IPS-15b (cell line): ENCODE measurements around the gene FAM50A.

ENCODE experiments used
- H3K27me3 ChIP-seq: one replicate; pipeline ENCODE4 v1.6.1; 2013; ENCODE audit warnings: low read length; ENCODE audit not compliant: control insufficient read depth, insufficient read depth
- H3K36me3 ChIP-seq: one replicate; pipeline ENCODE4 v1.6.1; 2013; ENCODE audit warnings: low read length; ENCODE audit not compliant: control insufficient read depth, insufficient read depth
- H3K4me1 ChIP-seq: one replicate; pipeline ENCODE4 v1.6.1; 2013; ENCODE audit warnings: mild to moderate bottlenecking, low read length; ENCODE audit not compliant: control insufficient read depth, insufficient read depth
- H3K4me3 ChIP-seq: one replicate; pipeline ENCODE4 v1.5.1; 2013; ENCODE audit warnings: low read depth, low read length
- H3K9ac ChIP-seq: one replicate; pipeline ENCODE4 v1.6.1; 2013; ENCODE audit warnings: low read depth, mild to moderate bottlenecking, low read length
- H3K9me3 ChIP-seq: one replicate; pipeline ENCODE4 v1.6.1; 2013; ENCODE audit warnings: mild to moderate bottlenecking, low read length; ENCODE audit not compliant: control insufficient read depth, insufficient read depth

FAM50A gene

GRCh38 chrX:154402622-154403127, 41.3 kb upstream of the FAM50A start:
- Histone ChIP-seq H3K27me3 (no peaks in the 10 kb centered on the region), H3K9ac (no peak overlapping the region), H3K4me3 (no peak overlapping the region), H3K9me3 (peaks cover 3% of the 10 kb centered on the region), H3K4me1 (peaks cover 2% of the 10 kb centered on the region), H3K36me3 (peaks cover 14% of the 10 kb centered on the region)

GRCh38 chrX:154403192-154403591, 40.7 kb upstream of the FAM50A start:
- Histone ChIP-seq H3K9me3 (peaks cover 3% of the 10 kb centered on the region), H3K27me3 (no peaks in the 10 kb centered on the region), H3K4me1 (peaks cover 2% of the 10 kb centered on the region), H3K36me3 (peaks cover 14% of the 10 kb centered on the region), H3K9ac (no peak overlapping the region), H3K4me3 (no peak overlapping the region)

DNA sequence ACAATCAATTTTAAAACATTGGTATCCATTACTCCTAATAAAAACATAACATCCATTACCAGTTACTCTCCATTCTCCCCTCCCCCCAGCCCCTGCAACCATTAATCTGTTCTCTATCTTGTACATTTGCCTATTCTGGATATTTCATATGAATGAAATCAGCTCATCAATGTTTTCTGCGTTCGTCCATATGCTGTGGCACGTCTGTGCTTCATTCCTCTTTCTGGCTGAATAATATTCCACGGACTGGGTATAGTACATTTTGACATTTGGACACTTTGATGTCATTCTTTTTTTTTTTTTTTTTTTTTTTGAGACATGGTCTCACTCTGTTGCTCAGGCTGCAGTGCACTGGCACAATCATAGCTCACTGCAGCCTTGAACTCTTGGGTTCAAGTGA, 40.1 kb upstream of the FAM50A start:
- peaks cover 13% of the 10 kb centered on the region for H3K36me3 ChIP-seq
- H3K4me3 ChIP-seq, result no peak overlapping the region
- peaks cover 5% of the 10 kb centered on the region for H3K9me3 ChIP-seq
- no peak overlapping the region for H3K9ac ChIP-seq
- no peaks in the 10 kb centered on the region for H3K27me3 ChIP-seq
- peaks cover 2% of the 10 kb centered on the region for H3K4me1 ChIP-seq

DNA sequence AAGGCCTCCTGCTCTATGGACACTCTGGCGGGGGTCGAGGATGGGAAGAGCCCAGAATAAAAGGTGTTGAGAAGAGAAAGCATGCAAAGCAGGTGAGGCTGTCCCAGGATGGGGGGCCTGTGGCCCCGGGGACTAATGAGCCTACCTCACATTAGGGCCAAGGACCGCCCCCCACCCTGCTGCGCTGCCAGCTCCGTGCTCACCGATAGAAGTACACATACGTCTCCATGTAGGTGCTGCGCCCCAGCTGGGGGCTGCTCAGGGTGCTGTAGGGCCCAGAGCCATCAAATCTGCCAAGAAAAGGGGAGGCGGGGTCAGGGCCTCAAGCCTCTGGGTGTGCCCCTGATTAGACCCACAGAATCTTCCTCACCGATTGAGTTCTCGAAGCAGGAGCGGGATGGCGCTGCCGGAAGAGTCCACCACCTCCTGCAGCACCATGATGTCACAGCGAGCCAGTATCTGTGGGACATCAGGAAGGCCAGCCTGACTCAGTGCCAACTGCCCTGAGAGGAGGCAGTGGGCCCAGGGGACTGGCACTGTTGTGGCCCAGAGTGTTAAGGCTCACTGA, 39.2 kb upstream of the FAM50A start:
- no peaks in the 10 kb centered on the region for H3K4me1 ChIP-seq
- H3K9me3 ChIP-seq, result peaks cover 7% of the 10 kb centered on the region
- H3K36me3 ChIP-seq, result peaks cover 4% of the 10 kb centered on the region
- H3K9ac ChIP-seq, result no peak overlapping the region
- H3K4me3 ChIP-seq, result no peak overlapping the region
- no peaks in the 10 kb centered on the region for H3K27me3 ChIP-seq

- Histone ChIP-seq H3K27me3 (no peaks in the 10 kb centered on the region), H3K9me3 (peaks cover 7% of the 10 kb centered on the region), H3K4me1 (no peaks in the 10 kb centered on the region), H3K4me3 (peak overlapping the region; percentile 50), H3K9ac (no peak overlapping the region), H3K36me3 (no peaks in the 10 kb centered on the region)
Measured at GRCh38 chrX:154408659-154409221, 35.2 kb upstream of the FAM50A start.

DNA sequence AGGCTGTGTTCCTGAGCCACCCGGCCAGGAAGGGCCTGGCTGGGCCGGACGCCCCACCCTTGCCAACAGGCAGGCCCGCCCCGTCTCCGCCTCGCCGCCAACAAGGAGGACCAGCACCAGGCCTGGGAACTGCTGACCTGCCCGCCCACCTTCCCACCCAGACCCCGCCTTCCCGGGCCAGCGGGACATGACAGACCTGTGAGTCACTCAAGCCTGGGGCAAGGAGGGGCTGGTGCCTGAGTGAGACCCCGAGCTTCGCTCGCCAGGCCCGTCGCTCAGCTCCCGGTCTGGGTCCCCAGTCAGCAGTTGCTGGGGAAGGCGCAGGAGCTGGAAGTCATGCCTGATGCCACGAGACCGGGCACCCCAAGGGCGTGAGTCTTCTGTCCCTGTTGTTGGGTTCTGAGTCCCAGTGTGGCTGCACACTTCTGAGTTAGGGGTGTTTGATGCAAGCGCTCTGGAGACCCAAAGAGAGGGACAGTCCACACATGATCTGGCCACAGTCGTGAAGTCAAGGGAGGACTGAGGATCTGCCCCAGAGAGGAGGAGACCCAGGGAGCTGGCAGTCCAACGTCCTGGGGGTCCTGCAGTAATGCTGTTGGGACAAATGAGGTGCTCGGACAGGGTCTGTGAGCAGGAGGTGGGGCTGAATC, 34.6 kb upstream of the FAM50A start, which contains the start of gene DNASE1L1:
Gene DNASE1L1, minus strand, starts transcription at position 33 of the 650 bp plus-strand sequence. CDS start 3,686 bp downstream, outside the sequence.
- peaks cover 7% of the 10 kb centered on the region for H3K9me3 ChIP-seq
- H3K27me3 ChIP-seq, result no peaks in the 10 kb centered on the region
- H3K9ac ChIP-seq, result no peak within 1 kb of the TSS
- no peaks in the 10 kb centered on the region for H3K4me1 ChIP-seq
- H3K36me3 ChIP-seq, result no peaks in the 10 kb centered on the region
- peak within 1 kb of the TSS; percentile 50 for H3K4me3 ChIP-seq

GRCh38 chrX:154411981-154412340, 32.0 kb upstream of the FAM50A start:
- Histone ChIP-seq H3K4me1 (no peaks in the 10 kb centered on the region), H3K27me3 (no peaks in the 10 kb centered on the region), H3K9me3 (peaks cover 4% of the 10 kb centered on the region), H3K36me3 (no peaks in the 10 kb centered on the region), H3K4me3 (peak overlapping the region; percentile 66), H3K9ac (peak overlapping the region; percentile 24)

GRCh38 chrX:154412468-154412867, 31.5 kb upstream of the FAM50A start:
- Histone ChIP-seq H3K4me3 (peak overlapping the region; percentile 66), H3K36me3 (no peaks in the 10 kb centered on the region), H3K27me3 (no peaks in the 10 kb centered on the region), H3K4me1 (no peaks in the 10 kb centered on the region), H3K9ac (no peak overlapping the region), H3K9me3 (peaks cover 4% of the 10 kb centered on the region)

- Histone ChIP-seq H3K36me3 (no peaks in the 10 kb centered on the region), H3K4me3 (no peak overlapping the region), H3K9ac (no peak overlapping the region), H3K4me1 (no peaks in the 10 kb centered on the region), H3K9me3 (peaks cover 4% of the 10 kb centered on the region), H3K27me3 (no peaks in the 10 kb centered on the region)
Measured at GRCh38 chrX:154413142-154413541, 30.8 kb upstream of the FAM50A start.

GRCh38 chrX:154417157-154417556, 26.8 kb upstream of the FAM50A start:
- Histone ChIP-seq H3K4me1 (no peaks in the 10 kb centered on the region), H3K9ac (no peak overlapping the region), H3K9me3 (no peaks in the 10 kb centered on the region), H3K36me3 (peaks cover 14% of the 10 kb centered on the region), H3K4me3 (no peak overlapping the region), H3K27me3 (no peaks in the 10 kb centered on the region)

- peaks cover 14% of the 10 kb centered on the region for H3K36me3 ChIP-seq
- no peaks in the 10 kb centered on the region for H3K27me3 ChIP-seq
- no peak overlapping the region for H3K9ac ChIP-seq
- H3K9me3 ChIP-seq, result no peaks in the 10 kb centered on the region
- no peak overlapping the region for H3K4me3 ChIP-seq
- H3K4me1 ChIP-seq, result no peaks in the 10 kb centered on the region
Measured at GRCh38 chrX:154419189-154419588, 24.8 kb upstream of the FAM50A start.
